Activated T-cell treated with anti-CD3 and anti-CD28 coated beads for 24 hours (primary cell): ENCODE measurements around the gene CIDEB.

Experiments
- DNase-seq: peaks from one replicate; pipeline ENCODE4 v3.0.0-alpha.2; 2020; ENCODE audit warnings: low read depth

CIDEB gene

DNA sequence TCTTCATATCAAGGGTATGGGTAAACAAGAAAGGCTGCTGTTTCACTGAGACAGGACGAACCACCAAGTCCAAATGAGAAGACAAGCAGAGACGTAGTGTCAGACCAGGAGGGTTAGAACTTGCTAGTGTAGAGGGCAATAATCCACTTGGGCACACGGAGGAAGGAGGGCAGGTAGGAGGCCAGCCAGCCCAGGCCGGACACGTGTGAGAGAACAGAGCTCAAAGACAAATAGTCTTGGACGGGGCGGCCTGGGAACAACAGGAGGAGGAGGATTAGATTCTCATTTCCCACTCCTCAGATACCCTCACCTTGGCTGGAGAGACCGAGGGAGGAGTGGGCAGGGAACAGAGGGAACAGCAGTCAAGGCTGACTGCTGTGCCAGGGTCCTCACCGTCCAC lies 17.0 kb downstream of the CIDEB start:
- no peak for DNase-seq

- peak; percentile 56 for DNase-seq
These were observed 18.0 kb downstream of the CIDEB start for GRCh38 chr14:24289649-24290280.

DNA sequence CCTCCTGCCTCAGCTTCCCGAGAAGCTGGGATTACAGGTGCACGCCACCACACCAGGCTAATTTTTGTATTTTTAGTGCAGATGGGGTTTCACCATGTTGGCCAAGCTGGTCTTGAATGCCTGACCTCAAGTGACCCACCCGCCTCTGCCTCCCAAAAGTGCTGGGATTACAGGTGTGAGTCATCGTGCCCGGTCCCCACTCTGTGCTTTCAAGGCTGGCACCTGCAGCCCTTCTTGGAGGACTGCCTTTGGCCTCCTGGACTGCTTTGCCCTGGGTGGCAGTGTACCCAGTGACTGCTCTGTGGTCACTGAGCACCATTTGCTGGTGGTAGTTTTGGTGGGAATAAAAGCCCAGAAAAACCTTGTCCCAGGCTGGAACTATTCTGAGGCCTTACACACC lies 20.8 kb downstream of the CIDEB start:
- no peak for DNase-seq

GRCh38 chr14:24285351-24285750 lies 22.4 kb downstream of the CIDEB start:
- DNase-seq: no peak

DNA sequence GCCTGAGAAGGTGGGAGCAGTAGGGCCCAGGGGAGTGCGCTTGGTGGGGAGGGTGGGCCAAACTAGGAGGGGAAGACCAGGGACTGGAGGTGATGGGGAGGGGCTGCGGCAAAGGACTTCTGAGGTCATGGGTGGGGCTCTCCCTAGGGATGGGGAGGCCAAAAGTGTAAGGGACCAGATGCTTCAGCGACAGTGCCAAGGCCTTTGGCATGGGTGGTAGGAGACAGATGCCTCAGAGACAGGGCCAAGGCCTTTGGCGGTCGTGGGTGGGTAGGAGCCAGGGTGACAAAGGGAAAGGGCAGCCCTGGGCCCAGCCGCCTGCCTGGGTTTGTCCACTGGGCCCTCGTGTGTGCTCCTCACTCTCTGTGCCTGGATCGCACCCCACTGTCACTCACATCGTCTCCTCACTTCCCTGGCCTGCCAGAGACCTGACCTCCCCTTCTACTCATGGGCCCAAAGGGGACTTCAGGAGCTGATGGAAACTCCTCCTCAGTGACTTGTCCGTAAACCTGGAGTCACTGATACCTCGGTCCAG lies 23.2 kb downstream of the CIDEB start:
- no peak for DNase-seq

- DNase-seq: no peak
These were observed 23.8 kb downstream of the CIDEB start for GRCh38 chr14:24283796-24284460.

DNA sequence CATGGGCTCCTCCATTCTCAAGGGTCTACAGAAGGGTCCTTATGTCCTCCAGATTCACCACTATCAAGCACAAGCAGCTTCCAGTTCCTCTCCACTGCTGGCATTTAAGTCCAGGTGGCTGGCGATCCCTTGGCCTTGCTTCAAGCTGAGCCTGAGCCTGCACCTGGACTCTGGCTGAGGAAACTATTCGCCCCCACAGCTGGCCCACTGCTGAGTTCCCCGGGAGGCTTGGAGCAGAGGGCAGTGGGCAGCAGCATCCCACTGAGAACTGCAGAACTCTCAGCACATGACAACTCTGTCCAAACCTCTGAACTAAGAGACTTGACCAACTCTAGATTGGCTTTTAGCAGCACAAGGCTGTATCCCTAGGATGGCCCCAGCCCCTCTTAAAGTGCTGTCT lies 25.0 kb downstream of the CIDEB start:
- DNase-seq: no peak

DNA sequence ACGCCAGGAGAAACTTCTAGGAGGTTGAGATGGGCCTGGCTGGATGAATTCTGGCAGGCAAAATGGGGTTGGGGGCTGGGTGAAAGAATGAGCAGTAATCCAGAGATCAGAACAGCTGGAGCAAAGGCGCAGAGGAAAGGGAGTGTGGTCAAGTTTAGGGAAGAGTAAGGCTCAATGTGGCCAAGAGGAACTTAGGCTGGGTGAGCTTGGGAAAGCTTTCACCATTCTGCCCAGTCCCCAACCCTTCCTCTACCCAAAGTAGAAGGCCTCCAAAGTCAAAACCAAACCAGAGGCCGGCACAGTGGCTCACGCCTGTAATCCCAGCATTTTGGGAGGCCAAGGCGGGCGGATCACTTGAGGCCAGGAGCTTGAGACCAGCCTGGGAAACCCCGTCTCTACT lies 26.1 kb downstream of the CIDEB start:
- DNase-seq: no peak

DNA sequence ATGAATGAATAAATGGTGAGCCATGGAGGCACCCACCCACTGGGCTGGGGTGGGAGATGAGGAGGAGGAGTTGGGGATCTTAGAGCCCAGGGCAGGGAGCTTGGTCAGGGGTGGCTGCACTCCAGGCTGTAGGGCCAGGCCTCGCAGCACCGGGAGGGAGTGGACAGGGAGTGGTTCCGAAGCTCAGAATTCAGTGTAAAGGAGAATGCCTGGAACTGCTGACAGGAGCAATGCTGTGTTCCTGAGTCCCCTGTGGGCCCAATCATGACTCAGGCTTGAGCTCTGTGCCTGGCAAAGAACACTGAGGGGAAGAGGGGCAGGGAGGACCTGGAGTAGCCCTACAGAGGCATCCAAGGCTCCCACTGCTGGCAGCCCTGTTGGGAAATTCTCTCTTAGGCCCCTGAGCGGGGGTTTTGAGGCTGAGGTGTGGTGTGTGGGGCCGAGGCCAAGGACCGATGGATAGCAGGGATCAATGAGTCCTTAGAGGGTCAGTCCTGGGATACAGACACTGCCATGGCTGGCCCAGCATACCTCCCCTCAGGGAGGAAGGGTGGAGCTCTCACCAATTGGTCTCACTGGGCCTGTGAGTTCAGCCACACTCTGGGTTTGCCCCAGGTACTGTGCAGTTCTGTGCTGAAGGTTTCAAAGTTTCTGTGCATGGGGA lies 26.8 kb downstream of the CIDEB start:
- no peak for DNase-seq

GRCh38 chr14:24279301-24280186 lies 28.2 kb downstream of the CIDEB start:
- peak; percentile 45 for DNase-seq

DNA sequence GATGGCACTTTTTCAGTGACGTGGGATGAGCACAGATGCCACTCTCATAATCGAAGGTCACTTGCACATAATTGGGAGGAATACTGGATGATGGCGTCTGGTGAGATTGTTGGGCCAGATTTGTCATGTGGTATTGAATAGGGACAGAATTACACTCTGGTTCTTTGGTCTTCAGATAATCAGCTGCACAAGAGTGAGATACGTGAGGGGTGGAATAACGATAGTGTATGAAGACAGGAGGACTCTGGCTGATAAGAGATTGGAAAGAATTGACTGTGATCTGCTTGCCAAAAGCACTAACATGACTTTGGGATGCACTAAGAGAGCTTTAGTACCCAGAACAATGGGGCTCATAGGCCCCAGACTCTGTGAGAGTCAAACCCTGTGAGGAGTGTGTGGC lies 29.4 kb downstream of the CIDEB start:
- DNase-seq: no peak

DNA sequence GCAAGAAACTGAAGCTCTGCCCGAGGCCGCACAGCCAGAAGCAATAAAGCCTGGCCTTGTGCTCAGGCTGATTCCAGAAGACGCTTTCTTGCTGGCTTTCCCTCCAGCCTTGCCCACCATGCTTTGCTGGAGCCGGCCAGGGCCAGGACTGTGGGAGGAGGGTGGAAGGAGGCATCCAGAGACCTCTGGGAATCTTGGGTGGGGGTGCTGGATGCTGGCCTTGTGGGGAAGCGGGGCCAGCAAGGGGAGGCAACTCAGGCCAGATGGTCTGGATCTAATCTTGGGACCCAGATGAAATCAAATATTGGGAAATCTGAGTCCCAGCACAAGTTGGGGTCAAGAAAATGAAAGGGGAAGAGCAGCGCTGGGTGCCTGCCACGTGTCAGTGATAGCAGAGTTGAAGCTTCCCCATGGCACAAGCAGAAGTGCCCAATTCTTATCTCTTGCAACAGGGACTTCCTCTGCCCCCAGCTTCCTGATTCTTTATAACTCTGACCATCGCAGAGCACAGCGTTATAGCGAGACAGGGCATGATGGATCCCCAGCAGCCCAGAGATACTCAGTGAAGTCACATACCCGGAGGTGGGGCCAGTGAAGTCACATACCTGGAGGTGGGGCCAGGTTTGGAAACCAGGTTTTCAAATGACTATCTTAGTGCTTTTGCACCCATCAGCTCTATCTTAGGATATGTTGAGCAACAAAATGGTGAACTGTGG lies 30.0 kb downstream of the CIDEB start:
- no peak for DNase-seq

DNA sequence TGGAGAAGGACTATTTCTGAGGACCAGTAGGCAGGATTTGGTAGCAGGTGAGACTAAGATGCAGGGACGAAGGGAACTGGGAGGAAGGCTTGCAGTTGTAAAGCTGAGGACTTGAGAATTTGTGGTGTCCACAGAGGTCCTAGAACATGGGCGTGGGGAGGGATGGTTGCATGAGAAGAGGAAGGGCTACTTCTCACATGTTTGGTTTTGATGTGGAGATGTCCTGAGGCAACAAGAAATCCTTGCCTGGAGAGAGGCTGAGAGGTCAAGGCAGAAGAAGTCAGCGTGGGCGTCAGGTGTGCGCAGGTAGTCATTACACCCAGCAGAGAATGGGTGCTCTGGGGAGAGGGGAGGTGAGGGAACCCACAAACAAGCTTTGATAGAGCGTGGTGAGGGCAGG lies 30.7 kb downstream of the CIDEB start:
- DNase-seq: no peak

- DNase-seq: peak; percentile 52
These were observed 33.7 kb downstream of the CIDEB start for GRCh38 chr14:24274101-24274543.

GRCh38 chr14:24273422-24273998 lies 34.3 kb downstream of the CIDEB start:
- no peak for DNase-seq

DNA sequence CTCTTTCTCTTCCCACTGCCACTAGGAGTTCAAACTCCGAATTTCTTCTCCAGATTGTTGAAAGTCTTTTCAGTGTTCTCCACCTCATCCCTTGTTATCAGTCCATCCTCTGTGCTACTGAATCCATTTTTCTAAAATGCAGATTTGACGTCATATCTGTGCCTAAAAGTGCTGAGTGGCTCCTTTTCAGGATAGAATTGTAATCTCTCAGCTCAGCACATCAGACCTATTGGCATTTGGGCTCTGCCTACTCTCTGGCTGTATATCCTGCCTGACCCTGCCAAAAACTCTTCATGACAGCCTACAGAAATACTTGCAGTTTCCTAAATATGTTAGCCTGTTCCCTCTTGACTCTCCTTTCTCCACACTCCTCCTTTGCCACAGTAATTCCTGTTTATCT lies 35.3 kb downstream of the CIDEB start:
- no peak for DNase-seq

- DNase-seq: no peak
These were observed 35.9 kb downstream of the CIDEB start for GRCh38 chr14:24271834-24272263.

- peak; percentile 85 for DNase-seq
These were observed 36.5 kb downstream of the CIDEB start, which contains the start of gene RABGGTA for GRCh38 chr14:24271134-24271833. Gene RABGGTA (minus strand): TSS chr14:24271597. CDS start chr14:24271115, 482 bp downstream.

DNA sequence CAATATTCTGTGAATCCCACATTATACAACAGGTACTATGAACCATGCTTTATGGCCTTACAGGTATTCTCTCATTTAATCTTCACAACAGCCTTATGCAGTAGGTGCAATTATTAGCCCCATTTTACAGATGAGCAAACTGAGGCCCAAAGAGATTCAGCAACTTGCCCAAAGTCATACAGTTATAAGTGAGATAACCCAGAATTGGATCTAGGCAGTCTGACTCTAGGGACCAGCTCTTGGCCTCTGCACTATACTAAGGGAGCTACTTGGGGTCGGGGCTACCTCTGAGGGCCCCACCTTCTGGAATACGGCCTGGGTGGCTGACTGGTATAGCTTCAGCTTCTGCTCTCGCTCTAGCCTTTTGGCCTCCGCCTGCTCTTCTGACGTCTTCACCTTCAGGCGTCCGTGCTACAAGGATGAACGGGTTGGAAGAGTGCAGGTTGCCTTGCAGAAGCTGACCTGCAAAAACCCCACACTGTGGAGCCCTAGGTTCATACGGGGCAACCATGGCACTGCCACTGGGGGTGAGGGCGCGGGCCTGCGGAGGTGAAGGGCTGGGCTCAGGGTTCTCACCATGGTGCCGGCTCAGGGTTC lies 37.1 kb downstream of the CIDEB start:
- no peak for DNase-seq
